CD4-positive, alpha-beta T cell treated with Interleukin-4 for 4 hours (primary cell): ENCODE data around the gene PAPPA.

Experiments used
- DNase-seq: peaks from one replicate; pipeline ENCODE4 v3.0.0-alpha.2; 2020

The PAPPA gene

DNA sequence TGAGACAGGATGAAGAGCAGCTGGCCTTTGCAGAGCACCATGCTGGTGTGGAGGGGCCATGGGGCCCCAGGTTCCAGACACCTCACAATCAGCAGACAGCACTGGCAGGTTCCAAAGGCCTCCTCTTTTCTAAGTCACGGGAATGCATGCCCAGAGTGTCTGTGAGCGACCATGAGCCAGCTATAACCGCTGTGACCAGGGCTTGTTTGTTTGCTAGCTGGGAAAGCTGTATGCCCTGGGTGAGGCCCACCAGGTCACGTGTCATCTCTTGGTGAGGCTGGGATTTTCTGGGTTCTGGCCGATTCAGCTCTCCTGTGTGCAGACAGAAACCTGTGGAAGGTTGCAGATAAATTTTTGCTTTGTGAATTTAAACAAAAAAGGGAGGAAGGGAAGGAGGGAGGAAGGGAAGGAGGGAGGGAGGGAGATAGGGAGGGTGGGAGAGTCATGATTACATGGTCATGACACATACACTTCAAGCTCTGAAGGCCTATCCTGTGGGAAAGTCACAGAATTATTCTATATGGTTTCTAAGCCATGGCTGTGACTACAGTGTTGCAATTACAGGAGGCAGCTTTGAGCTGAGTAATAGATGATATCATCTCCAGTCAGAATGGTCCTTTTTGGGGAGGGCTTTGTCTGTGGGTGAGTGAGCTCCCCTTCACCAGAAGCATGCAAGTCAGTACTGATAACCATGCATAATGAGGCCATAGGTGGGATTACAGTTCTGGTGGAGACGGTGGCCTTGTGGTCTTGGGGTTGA lies 37.2 kb downstream of the PAPPA start:
- DNase-seq, result no peak

DNA sequence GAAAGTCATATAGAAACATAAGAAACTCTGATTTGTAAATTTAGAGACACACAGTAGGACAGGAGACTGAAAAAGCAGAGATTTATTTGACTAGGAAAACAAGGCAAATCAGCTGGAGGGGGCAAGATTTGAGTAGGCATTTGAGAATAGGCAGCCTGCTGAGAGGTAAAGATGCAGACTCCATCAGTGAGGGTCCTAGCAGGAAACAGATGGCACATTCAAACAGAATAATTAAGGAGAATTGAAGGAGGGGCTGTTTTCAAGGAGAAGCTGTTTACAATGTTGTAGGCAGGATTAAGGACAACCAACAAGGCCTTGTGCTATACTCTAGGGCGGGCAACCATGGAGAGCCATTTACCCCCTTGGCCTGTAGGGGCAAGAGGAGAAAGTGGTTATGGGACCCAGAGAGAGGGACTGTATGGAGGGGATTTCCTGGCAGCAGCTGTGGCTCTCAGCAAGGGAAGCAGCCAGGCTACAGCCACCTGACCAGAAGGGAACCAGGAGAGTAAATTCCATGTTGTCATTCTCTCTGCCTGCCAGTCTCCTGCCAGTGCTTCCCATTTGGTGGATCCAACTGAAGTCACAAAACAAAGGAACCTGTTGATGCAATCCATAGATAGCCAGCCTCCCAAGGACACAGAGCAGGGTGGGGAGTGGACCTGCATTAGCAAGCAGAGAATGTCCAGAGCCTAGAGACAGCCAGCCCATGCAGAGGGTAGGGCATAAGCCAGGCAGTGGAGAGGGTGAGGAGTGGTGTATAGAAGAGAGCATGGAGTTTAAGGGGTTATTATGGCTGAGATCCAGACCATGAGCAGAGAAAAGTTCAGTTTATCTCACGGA lies 38.2 kb downstream of the PAPPA start:
- no peak for DNase-seq

DNA sequence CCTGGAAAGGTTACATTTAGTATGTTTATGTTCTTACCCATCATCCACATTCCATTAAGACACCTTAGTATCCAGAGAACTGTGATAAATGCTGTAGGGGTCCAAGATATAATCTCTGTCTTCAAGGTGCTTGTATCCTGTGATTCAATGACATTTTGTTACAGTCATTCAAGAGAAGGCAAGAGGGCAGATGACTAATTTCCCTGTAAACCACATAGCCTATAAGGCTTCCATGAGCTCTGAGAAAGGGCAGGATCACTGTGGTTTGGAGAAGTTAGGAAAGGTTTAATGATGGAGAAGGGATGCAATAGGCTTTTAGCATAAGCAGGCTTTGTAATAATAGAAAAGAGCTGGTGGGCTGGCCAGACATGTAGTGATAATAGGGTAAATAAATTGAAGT lies 40.0 kb downstream of the PAPPA start:
- DNase-seq, result no peak

DNA sequence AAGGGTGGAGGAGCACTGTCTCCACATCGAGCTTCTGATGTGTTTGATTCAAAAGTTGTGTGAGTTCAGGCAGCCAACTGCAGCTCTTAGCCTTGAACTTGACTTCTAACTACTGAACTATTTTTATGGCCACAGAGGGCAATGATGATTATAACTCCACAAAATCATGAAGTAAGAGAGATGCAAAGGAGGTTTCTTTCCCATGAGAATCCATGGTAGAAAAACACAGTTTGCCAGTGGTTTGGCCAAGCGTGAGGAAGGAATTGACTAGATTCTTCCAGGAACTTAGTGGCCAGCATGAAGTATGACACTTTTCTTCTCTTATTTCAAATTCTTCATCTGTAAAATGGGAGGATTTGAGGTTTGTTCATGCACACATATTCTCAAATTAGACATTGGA lies 43.2 kb downstream of the PAPPA start:
- DNase-seq, result no peak

DNA sequence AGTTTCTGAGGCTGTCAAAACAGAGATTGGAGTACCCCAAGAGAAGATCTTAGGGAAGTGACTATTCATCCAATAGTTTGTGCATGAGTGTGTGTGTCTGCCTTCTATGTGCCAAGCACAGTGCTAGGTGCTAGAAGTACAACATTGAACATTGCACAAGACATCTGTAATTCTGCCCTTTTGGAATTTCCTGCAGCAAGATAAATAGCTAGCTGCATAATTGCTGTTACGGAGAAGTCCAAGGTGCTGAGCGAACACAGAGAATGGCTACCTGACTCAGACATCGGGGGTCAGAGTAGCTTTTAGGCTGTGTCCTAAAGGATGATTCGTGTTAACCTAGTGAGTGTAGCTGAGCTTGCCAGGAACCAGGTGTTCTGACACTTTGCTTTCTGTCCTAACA lies 44.8 kb downstream of the PAPPA start:
- DNase-seq, result no peak

DNA sequence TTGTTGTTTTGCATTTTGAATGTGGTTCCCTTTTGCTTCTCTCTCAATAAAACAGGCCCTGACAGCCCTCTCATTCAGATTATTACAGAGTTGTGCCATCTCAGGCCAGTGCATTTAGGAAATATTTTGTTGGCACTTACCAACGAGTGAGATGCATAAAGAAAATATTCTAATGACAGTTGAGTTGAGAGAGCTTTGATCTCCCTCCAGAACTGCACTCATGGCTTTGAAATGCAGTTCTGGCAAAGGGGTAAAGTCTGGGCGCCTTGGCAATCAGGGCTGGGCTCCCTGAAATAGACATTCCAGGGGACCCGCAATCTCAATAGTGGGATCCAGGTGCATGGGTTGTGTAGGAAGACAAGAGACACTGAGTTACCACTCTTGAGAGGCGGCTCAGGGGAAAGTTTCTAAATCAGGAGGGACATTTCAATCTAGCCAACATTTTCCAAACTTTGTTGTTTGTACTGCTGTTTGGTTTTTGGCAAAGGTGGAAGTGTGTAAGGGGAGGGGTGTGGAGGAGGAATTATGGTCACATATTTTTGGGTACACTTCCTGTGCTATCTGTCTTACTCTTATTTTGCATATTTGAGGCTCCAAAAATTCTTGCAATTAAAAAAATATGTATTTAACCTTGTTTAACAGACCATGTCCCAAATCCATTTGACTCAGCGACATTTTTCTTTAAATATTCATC lies 48.8 kb downstream of the PAPPA start:
- DNase-seq, result no peak

DNA sequence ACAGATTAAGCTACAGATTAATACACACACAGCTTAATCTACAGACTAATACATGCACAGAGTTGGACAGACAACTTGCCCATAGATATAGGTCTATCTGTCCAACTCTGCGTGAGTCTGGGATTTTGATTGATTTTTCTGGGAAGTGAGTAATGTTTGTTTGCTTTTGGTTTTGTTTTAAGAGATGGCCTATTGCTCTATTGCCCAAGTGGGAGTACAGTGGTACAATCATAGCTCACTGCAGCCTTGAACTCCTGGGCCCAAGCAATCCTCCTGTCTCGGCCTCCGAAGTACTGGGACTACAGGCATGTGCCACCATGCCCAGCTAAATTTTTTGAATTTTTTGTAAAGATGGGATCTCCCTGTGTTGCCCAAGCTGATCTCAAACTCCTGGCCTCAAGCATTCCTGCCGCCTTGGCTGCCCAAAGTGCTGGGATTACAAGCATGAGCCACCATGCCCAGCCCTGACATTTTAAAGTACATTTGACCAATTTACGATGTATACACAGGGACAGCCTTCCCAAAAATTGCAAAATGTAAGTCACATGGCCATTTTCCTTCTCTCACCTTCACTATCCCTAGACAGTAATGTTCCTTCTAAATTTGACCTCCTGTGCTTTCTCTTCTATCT lies 50.8 kb downstream of the PAPPA start:
- DNase-seq, result no peak

DNA sequence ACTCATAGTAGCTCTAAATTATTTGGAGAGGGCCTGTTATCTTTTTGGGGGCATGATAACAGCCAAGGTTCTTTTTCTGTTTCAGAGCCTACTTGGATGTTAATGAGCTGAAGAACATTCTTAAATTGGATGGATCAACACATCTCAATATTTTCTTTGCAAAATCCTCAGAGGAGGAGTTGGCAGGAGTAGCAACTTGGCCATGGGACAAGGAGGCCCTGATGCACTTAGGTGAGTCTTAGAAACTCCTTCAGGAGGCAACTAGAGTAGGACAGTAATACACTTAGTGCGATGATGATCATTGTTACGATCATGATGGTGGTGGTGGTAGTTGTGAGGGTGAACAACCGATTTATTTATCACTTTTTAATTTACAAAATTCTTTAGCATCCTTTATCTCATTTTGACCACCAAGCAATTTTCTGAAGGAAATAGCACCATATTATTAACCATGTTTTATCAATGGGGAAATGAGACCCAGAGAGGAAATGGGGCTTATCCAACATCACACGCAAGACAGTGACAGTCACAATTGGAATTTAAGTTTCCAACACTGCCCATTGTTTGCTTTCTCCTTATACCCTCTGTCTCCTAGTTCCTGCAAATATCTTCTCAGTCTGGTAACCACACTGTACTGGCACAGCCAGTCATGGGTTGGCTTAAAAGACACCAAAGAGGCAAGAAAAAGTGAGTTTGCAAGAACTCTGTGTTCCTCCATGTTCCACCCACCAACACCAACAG lies 54.0 kb downstream of the PAPPA start:
- no peak for DNase-seq

DNA sequence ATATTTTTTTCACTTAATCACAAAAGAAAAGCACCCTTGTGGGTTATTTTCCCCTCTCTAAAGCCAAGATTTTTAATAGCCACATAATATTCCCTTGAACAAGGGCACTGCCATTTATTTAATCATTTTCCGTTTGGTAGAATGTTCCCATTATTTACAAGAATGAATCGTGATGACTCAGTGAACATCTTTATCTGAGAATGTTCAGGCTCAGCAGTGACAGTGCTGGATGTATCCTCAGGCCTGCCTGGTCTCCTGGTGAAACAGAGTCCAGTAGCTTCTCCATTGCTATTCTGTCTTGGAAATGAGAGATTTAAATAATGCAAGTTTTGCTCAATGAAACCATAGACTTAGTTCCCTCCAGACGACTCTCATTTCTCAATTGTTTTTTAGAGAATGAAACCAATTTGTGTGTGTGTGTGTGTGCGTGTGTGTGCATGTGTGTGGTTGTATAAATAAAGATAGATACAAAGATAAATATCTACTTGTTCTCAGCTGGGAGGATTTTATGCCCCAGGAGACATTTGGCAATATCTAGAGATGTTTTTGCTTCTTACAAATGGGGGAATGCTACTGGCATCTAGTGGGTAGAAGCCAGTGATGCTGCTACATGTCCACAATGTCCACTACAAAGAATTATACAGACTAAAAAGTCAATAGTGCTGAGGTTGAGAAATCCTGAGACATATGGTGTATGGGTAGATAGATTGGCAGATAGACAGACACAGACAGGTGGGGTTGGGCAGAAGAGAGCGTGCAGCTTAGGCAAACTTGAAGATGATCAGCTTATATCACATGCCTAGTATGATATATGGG lies 55.0 kb downstream of the PAPPA start:
- no peak for DNase-seq

DNA sequence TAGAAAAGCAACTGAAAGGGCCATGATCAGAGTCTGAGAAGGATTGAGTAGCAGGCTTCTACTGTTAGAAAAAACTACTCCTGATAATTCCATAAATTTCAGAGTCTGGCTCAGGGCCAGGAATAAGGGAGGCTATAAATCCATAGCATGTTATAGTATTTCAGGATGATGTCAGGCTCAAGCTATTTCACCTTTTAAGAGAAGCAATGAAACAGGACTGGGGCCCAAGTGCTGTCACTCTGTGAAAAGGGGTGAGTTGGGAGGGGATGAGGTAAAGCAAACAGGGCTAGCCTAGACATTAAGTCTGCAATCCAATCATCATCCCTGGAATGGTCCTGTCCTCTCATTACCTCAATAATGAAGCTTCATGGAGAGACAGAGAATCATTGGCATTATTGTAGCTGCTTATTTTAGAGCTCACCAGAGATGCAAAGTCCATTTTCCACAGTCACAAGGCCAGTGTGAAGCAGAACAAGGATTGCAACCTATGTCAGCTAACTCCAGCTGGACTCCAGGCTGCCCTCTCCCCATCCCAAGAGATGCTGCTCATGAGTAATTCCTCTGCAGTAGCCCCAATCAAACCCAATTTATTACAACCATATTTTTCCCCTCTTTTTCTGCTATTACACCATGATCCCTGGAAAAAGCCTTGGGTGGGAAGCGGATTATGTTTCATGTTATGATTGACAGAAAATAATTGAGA lies 56.0 kb downstream of the PAPPA start:
- no peak for DNase-seq

DNA sequence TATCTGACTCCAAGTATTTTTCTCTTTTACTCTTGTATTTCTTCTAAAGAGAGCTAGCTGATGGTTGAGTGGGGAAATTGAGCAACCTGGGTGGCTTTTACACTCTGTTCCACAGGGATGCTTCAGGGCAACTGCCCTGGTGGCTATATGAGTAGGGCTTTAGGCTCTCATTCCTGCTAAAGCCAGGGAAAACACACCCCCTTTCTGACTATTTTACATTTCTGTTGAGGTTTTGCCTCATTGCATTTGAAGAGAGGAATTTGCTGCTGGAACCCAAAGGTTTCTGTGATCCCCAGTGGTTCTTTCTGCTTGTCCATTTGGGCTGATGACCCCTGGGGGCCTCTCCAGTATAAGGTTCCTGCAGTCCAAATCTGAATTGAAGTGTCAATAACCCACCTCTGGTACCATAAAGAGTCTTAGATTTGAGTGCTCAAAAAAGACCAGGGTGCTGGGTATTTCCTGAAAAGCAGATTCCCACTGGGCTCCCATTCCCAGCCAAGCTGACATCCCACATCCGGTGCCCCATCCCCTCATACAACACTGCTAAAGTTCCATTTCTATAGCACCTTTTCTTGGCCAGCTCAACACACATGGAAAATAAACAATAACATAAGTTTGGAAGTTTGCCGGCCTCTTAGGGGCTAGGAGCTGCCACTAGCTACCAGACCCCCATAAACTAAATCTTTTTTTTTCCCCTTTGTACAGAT lies 59.5 kb downstream of the PAPPA start:
- no peak for DNase-seq

DNA sequence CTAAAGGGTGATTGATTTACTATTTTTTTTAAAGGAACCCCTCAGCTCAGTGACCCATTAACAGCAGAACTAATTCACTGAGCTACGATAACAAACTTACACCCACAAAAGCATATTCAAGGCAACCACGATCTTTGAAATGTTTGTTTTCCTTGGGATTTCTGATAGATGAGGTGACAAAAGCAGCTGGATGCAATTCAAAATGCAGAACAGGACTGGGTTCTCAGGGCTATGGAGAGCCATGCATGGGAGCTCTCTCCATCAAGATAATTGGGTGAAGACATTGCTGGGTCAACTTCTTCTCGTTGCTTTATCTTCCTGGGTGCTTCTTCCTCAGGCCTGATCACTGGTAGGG lies 60.1 kb downstream of the PAPPA start:
- DNase-seq, result no peak

DNA sequence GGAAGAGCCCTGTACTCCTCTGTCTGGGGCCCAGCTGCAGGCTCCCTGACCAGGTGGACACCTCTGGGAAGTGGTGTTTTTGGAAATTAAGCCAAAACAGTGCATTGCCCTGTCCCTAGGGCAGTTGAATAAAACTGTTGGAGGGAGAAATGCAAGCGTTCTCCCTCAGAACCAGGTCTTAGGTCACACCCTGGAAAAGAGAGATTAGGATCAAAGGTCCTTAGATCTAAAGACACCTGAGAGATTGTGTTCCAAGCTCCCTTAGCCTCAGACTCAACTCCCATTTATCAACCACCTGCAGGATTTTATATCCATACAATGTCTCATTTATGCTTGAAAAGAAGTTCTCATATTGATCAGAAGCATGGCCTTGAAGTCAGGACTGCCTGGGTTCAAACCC lies 64.8 kb downstream of the PAPPA start:
- DNase-seq, result no peak

DNA sequence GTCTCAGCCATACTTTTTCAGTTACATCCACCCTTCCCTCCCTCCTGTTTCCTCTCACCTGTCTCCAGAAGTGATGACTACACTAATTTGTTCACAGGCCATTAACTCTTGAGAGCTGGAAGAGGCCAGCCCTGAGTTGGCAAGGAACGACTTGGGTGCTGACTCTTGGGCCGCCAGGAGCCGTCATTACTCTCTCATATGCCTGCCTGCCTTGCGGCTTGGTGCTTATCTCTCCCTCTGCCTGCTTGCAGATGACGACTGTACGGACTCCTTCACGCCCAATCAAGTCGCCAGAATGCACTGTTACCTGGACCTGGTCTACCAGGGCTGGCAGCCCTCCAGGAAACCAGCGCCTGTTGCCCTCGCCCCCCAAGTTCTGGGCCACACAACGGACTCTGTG lies 66.1 kb downstream of the PAPPA start:
- DNase-seq, result no peak

DNA sequence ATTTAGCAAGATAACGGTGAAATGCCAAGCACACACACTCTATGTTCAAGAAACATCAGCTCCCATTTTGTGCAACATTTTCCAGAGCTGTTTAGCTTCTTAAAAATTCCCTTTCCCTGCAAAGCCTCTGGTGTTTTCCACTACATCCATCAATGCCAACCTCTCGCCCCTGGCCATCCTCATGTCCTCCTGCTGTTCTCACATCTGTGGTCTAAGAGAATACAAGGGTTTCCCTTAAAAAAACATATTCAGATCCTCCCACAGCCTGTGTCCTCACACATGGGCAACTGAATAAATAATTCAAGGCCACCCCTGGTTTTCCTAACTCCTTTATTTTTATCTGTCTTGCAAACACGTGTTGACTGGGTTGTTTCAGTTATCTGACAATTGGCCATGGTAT lies 70.3 kb downstream of the PAPPA start:
- no peak for DNase-seq

DNA sequence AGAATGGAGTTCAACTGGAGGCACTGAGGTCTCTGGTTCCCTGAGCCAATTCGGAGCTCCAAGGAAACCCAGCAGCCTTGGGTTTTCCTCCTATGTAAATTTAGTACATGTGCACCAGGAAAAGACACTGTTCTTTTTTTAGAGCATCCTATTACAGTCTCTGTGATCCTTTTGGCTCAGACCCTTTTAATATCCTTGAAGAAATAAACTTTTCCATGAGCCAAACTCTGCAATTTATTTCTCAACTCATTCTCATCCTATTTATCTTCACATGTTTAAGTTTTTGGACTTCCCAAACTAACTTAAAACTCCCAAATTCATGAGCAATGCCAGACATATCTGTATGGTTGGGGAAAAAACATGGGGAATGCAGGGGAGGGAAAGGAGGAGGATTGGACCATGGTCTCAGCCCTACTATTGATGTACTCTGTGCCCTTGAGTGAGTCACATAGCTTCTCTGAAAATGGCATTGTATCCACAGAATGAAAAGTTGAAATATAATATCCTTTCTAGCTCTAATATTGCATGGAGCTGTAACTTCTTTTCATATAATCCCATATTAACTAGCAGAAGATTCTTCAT lies 76.6 kb downstream of the PAPPA start:
- no peak for DNase-seq

DNA sequence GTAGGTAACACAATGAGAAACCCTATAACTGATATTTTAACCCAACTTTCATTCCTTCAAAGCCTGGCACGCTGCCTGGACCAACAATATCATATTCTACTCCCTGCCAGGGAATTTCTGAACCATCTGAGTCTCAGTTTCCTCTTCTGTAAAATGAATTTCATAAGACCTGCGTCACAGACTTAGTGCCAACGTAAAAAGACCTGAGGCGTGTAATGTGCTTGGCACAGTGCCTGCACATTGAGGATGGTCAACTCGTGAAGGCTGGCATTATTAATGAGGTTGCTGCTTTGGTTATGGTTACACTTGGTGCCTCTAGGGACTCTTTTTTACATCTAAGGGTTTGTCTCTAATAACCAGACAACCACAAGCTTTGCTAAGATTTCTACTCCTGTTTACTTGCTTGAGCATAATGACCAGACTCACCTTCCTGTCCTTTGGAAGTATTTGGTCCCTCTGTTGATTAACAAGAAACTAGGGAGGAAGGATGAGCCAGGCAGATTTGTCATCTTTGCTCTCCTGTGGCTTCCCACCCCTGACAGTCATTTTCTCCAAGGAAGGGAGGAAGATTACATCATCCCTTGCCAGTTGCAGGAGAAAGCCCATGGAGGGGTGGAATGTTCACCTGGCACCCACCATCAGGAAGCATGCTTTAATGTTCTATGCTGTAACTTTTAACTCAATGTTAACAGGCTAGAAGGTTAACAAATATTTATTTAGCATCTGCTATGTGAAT lies 79.0 kb downstream of the PAPPA start:
- DNase-seq, result no peak

DNA sequence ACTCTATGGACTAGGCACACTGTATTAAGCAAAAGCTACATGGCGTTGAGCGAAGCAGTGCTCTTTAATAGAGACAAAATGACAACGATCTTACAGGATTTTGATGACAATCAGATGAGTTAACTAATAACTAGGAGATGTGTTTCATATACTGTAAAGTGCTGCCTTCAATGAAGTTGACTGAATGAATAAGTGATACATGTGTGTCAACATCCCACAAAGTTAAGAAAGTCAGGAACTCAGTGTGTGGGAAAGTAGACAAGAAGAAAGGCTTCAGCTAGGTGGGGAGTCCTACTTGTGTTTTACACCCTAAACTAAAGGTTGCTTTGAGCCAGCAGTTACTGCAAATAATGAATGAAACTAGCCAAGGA lies 79.6 kb downstream of the PAPPA start:
- no peak for DNase-seq

DNA sequence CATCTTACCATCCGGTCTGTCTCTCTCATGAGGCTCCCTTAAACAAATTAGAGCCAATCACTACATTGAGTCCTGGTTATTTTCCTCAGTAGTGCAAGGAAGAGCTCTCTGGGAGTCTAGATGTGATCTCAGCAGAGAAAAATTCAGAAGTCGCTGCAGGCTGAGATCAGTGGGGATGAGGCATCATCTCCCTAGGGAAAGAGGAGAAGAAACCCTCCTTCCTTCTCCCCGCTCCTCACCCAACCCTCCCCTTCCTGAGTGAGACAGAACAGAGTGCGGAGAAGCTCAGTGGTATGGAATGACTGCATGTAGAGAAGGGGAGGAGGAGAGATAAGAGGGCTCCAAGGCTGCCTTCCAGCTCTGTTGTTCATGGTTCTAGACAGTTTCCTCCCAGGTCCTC lies 80.5 kb downstream of the PAPPA start:
- no peak for DNase-seq
